Gastroesophageal sphincter (tissue), 3 donors: ENCODE results near the gene TESMIN.

Experiments
- CTCF ChIP-seq, 4 experiments: fragments of 200-600 bp in 2 of 4; fragments of 450-650 bp in 2 of 4; sonication (generic) in 1 of 4; IDR thresholded peaks; one replicate each; pipeline ENCODE4 v1.5.1; 2017 to 2019; ENCODE audit warnings: antibody characterized with exemption in 4 of 4, mild to moderate bottlenecking in 2 of 4, moderate library complexity in 2 of 4
- POLR2A ChIP-seq, 2 donors: fragments of 450-650 bp; IDR thresholded peaks; one replicate each; pipeline ENCODE4 v1.6.1; 2017; ENCODE audit warnings: antibody characterized with exemption in 2 of 2, mild to moderate bottlenecking in 2 of 2, moderate library complexity in 1 of 2

- TF ChIP-seq CTCF (IDR thresholded peaks at IDR 0.05) (no peak), POLR2A (IDR thresholded peaks at IDR 0.05) (no peak)
Observed at GRCh38 chr11:68669301-68670090, 81.8 kb downstream of the TESMIN start.
